GM12864 (cell line): Measurements from ENCODE around the gene USF3.
"Not testable (repeated sequence)": the region's sequence is repeated elsewhere in the genome, so short reads cannot be mapped to it uniquely, and the experiment has no call there.

Experiments
- DNase-seq: peaks from one replicate; pipeline ENCODE4 v3.0.0-alpha.2; 2011; ENCODE audit warnings: low read depth
- H3K4me3 ChIP-seq: 2 replicates; pipeline ENCODE4 v1.5.1; 2011; ENCODE audit warnings: mild to moderate bottlenecking, low read depth, low read length, control low read depth
- TF ChIP-seq, protein P1 (sequence below): IDR thresholded peaks from 2 replicates; pipeline ENCODE4 v1.5.1; 2011; ENCODE audit warnings: low read depth, mild to moderate bottlenecking, moderate library complexity, low read length, control low read depth, inconsistent platforms; ENCODE audit errors: missing control alignments

USF3 gene

DNA sequence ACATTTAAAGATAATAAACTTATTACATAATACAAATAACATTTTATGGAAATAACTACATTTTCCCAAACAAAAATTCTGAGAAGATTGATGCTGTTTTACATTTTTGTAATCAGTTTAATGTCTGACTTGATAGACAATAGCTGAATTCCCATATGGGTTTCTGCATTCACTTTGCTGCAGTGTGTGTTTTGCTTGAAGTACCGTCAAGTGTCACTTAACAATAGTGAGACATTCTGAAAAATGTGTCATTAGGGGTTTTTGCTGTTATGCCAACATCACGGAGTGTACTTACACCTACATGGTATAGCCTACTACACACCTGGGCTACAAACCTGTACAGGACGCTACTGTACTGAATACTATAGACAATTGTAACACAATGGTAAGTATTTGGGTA lies 57.5 kb downstream of the USF3 start:
- TF ChIP-seq, protein P1, sequence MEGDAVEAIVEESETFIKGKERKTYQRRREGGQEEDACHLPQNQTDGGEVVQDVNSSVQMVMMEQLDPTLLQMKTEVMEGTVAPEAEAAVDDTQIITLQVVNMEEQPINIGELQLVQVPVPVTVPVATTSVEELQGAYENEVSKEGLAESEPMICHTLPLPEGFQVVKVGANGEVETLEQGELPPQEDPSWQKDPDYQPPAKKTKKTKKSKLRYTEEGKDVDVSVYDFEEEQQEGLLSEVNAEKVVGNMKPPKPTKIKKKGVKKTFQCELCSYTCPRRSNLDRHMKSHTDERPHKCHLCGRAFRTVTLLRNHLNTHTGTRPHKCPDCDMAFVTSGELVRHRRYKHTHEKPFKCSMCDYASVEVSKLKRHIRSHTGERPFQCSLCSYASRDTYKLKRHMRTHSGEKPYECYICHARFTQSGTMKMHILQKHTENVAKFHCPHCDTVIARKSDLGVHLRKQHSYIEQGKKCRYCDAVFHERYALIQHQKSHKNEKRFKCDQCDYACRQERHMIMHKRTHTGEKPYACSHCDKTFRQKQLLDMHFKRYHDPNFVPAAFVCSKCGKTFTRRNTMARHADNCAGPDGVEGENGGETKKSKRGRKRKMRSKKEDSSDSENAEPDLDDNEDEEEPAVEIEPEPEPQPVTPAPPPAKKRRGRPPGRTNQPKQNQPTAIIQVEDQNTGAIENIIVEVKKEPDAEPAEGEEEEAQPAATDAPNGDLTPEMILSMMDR, result no peak
- H3K4me3 ChIP-seq, result no peak overlapping the region
- no peak for DNase-seq

DNA sequence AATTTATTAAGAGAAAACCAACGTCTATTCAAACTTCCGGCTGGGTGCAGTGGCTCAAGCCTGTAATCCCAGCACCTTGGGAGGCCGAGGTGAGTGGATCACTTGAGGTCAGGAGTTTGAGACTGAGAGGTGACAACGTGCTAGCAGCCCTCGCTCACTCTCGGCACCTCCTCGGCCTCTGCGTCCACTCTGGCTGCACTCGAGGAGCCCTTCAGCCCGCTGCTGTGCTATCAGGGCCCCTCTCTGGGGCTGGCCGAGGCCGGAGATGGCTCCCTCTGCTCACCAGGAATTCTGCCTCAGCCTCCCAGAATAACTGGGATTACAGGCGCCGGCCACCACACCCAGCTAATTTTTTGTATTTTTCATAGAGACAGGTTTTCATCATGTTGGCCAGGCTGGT lies 58.7 kb downstream of the USF3 start:
- TF ChIP-seq, protein P1, result no peak
- no peak for DNase-seq
- H3K4me3 ChIP-seq, result no peak overlapping the region

DNA sequence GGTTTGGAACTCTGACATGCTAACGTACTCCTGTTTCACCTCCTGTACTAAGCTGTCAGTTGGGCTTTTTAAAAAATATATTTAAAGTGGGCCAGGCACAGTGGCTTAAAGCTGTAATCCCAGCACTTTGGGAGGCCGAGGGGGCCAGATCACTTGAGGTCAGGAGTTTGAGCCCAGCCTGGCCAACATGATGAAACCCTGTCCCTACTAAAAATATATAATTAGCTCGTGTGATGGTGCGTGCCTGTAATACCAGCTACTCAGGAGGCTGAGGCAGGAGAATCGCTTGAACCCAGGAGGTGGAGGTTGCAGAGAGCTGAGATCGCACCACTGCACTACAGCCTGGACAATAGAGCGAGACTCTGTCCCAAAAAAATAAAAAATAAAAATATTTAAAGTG lies 60.4 kb downstream of the USF3 start:
- not testable (repeated sequence) for H3K4me3 ChIP-seq, DNase-seq

DNA sequence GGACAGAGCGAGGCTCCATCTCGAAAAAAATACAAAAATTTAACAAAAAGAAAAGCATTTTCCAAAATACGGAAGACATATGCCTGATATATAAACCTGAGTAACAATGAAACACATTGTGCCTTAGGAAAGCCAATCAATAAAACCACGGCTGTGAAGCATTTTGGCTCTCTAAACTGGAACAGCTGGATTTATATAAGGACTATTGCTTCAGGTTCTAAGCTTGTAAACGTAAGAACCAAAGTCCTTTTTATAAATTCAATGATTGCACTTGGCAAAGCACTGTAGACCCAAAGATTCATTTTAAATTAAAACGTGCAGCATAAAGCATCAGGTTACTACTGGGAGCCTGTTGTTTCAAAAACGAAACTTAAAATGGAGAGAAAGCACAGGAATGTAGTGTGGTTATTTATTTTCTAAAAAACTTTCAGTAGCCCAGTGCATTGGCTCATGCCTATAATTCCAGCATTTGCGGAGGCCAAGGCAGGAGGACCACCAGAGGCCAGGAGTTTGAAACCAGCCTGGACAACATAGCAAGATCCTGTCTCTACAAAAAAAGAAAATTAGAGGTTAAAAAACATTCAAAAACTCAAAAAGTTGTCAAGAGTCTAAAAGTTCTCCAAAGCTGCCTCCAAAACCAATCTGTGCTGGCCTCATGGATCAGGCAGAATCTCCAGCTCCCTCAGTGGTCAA lies 61.5 kb downstream of the USF3 start:
- TF ChIP-seq, protein P1, result no peak
- no peak for DNase-seq
- no peak overlapping the region for H3K4me3 ChIP-seq

DNA sequence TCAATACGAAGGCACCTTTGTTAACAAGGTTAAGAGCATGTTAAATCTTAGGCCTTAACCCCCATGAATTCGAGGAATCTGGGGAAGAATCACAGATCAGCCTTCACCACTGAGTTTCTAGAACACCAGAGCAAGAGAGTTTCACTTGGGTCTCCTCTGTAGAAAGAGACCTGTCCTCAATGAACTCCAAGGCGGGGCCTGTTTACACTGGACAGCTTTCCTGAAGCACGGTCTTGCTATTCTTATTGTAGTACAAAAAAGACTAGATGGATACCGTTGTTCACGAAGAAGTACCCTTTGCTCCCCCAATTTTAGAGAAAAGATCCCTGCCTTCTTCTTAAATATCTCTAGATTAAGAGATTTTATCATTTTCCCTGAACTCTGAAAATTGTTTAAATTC lies 64.9 kb downstream of the USF3 start:
- TF ChIP-seq, protein P1, result no peak
- H3K4me3 ChIP-seq, result no peak overlapping the region
- DNase-seq, result no peak

DNA sequence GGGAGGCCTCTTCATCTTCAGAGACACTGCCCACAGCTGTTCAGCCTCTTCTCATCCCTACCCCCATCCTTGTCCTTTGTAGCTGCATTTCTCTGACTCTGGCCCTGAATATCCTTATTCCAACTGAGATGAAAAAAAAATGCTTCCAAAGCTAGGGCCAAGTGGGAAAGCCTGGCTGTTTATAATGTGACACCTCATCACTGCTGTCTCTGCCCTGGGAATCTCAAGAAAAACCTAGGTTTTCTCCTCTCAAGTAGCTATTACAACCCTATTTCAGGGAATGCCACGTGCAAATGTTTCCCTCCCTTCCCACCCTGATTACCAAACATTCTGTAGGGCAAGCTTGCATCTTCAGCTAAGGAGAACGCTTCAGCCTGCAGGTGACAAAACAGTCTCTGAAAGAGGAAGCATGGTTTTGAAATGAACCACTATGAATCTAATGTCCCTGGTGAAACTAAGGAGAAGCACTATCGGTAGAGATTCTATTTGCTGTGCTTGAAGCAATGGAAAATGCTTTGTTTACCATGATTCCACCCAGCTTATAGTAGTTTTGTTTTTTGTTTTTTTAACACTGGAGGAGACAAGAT lies 65.4 kb downstream of the USF3 start:
- DNase-seq, result peak; percentile 13
- TF ChIP-seq, protein P1, result no peak
- H3K4me3 ChIP-seq, result no peak overlapping the region

DNA sequence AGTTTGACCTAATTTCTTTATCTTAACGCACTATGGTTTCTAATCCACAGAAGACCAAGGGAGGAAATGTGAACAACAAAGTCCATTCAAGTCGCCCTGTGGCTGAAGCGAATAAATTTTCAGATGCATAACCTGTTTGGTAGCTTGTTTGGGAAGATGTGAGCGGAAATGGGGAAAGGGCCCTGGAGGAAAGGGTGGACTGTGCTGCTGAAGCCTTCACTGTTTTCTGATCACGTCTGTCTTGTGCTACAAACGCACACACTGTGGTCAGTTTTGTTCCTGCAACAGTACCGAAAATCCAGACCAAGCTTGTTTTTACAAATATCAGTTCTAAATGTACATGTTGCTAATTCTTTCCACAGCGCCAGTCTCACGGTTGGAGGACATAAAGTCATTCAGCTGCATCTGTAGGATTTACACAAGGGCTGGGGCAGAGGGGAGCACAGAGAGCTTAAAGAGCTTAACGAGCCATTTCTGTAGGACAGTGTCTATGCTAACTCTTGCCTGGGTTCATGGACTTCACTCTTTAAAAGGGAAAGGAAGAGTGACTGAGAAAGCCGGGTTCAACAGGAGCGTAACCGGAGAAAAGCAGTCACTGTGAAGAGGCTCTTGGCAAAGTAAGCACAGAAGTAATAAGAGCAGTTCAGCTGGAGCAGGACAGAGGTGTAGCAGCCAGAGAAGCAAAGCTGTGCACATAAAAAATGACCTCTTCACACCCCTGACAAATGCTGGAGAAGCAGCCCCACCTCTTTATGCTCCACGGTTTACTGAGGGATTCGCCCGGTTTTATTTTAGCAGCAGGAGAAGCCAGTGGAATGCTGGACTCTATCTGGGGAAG lies 66.6 kb downstream of the USF3 start:
- TF ChIP-seq, protein P1, result no peak
- no peak for DNase-seq
- H3K4me3 ChIP-seq, result no peak overlapping the region
